Epithelial cell of esophagus (primary cell): ENCODE results near the gene LMO3.

Experiments
- DNase-seq: peaks from one replicate; pipeline ENCODE4 v3.0.0; 2010; ENCODE audit warnings: low read depth
- H3K4me3 ChIP-seq: 2 replicates; pipeline ENCODE4 v1.5.1; 2011; ENCODE audit warnings: mild to moderate bottlenecking, low read length, control low read depth
- TF ChIP-seq, protein P1 (sequence below): IDR thresholded peaks from 2 replicates; pipeline ENCODE4 v1.5.1; 2011; ENCODE audit warnings: low read depth, mild to moderate bottlenecking, low read length, control low read depth, inconsistent platforms; ENCODE audit not compliant: insufficient read depth; ENCODE audit errors: missing control alignments

Gene LMO3

DNA sequence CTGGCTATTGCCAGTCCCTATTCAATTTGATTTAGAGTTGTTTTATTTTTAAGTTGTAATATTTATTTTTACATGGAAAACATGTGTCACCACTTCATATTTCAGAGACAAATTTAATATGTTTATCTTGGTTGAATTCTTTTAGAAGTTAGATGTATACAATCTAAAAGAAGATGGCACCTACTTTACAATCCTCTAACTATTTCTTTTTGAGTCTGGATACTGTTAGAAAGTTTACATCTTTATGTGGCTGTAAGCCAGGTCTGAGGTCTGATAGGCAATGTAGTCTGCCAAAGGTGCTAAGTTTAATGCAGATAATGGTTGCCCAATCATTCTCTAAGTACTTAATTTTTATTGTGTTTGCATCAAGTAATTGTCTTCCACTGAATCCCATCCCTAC is 7.2 kb upstream of the LMO3 start:
- no peak for DNase-seq
- TF ChIP-seq, protein P1, sequence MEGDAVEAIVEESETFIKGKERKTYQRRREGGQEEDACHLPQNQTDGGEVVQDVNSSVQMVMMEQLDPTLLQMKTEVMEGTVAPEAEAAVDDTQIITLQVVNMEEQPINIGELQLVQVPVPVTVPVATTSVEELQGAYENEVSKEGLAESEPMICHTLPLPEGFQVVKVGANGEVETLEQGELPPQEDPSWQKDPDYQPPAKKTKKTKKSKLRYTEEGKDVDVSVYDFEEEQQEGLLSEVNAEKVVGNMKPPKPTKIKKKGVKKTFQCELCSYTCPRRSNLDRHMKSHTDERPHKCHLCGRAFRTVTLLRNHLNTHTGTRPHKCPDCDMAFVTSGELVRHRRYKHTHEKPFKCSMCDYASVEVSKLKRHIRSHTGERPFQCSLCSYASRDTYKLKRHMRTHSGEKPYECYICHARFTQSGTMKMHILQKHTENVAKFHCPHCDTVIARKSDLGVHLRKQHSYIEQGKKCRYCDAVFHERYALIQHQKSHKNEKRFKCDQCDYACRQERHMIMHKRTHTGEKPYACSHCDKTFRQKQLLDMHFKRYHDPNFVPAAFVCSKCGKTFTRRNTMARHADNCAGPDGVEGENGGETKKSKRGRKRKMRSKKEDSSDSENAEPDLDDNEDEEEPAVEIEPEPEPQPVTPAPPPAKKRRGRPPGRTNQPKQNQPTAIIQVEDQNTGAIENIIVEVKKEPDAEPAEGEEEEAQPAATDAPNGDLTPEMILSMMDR, result no peak

DNA sequence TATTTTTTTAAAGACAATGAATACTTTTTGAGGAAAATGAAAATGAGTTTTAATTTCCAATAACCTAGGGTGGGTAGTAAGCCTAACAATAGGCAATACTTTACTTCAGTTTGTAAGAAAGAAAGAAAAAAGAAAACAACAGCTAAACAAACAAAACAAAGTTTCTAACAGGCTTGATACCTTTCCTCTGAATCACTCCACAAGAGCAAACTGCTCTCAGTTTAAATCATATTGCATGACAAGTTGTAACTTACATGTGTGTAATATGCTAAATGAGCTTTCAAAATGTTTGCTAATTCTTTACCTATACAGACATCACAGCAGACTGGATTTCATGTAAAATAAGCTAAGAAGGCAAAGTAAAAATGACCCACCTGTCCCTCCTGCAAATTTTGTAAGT is 6.7 kb upstream of the LMO3 start:
- peak; percentile 82 for DNase-seq
- no peak overlapping the region for H3K4me3 ChIP-seq
- TF ChIP-seq, protein P1, result no peak

More for the DNA sequence above, 7.2 kb upstream of the LMO3 start:
- no peak overlapping the region for H3K4me3 ChIP-seq

DNA sequence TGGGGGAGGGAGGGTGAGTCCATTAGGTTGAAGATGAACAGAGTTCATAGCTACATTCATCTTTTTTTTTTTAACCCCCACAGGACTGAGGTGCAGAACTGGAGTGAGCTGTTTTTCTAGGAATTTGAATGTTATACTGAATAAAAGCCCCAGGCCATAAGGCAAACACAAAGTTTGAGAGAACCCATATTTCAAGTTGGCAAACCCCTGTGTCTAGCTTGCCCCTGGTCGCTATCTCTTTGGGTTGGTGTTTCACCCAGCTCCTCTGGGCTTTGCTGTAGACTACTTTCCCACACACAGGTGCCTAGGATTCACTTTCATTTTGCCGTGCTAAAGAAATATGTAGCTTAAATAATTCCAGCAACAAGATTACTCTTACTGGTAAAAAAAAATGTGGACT is 5.2 kb upstream of the LMO3 start:
- DNase-seq, result no peak
- TF ChIP-seq, protein P1, result no peak
- no peak overlapping the region for H3K4me3 ChIP-seq

DNA sequence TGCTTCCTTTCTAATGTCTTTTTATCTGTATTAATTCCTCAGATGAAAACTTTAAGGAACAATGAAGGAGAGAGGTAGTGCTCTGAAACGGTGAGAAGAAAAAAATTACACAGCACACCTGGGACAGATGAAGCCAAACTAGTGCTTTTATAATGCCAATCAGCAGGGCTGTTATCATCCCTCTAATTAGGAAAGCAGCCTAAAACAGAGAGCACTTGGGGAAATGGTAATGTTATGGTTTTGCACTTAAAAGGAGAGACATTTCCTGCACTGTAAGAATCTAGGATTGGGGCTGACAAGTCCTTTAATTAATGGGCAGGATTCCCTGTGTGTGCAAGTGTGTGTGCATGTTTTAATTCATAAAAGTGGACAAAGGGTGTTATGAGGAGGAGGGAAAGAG is 4.8 kb upstream of the LMO3 start:
- H3K4me3 ChIP-seq, result no peak overlapping the region
- TF ChIP-seq, protein P1, result no peak
- no peak for DNase-seq

DNA sequence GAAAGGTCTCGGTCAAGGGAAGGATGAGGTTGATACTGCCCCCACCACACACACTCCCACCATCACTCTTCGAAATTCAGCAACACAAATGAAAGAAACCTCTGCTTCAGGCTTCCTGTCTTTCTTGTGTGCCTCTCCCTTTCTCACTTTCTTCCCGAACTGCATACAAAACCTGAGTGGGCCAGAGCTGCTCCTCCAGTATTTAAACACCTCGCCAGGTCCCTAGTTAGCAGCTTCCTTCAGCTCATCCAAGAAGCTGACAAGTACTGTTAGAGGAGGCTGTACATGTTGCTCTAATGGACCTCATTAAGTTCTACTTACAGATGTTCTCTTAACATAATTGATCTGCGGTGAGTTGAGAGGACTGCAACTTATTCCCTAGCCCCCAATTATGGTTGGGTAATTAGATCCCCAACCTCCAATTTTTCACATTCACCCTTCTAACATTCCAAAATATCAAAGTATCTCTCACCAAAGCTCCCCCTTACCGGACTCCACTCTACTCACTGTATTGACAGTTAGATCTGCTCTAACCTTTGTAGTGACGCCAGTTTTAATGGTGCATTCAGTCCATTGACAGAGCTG is 4.1 kb upstream of the LMO3 start:
- H3K4me3 ChIP-seq, result no peak overlapping the region
- TF ChIP-seq, protein P1, result no peak
- DNase-seq, result no peak

DNA sequence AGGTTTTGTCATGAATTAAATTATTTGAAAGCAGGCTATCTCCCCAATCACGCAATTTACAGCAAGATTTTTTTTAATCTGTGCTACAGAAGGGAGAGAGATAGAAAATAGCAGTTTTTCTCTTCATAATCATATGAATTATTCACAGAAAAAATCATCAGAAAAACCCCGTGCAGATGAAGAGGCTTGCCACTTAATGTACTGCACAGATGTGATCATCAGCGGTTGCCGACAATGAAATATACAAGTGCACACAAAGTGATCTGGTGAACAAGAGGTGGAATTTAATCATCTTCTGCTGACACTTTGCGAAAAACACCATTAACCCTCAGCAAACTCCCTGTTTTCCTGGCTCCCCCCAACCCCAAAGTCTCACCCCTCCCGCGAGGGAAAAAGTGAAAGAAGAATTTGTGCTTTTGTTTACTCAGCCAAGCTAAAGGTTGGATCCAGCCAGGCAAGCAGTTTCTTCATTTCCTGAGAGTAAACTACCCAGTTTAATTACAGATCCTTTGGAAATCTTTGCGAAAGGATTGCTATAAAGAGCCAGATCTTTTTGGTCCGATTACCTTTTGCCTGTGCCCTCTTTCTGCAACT is 3.1 kb upstream of the LMO3 start:
- no peak overlapping the region for H3K4me3 ChIP-seq

More for the DNA sequence above, 3.1 kb upstream of the LMO3 start:
- DNase-seq, result no peak
- TF ChIP-seq, protein P1, result no peak
